Measurements from ENCODE around the gene PTPRZ1. TPM values are rescaled to one million over a fixed set of nuclear protein-coding genes. Genes with fewer than 3 reads are reported as not detected.

The PTPRZ1 gene
- polyA plus RNA-seq, 3 donors, result not detected

DNA sequence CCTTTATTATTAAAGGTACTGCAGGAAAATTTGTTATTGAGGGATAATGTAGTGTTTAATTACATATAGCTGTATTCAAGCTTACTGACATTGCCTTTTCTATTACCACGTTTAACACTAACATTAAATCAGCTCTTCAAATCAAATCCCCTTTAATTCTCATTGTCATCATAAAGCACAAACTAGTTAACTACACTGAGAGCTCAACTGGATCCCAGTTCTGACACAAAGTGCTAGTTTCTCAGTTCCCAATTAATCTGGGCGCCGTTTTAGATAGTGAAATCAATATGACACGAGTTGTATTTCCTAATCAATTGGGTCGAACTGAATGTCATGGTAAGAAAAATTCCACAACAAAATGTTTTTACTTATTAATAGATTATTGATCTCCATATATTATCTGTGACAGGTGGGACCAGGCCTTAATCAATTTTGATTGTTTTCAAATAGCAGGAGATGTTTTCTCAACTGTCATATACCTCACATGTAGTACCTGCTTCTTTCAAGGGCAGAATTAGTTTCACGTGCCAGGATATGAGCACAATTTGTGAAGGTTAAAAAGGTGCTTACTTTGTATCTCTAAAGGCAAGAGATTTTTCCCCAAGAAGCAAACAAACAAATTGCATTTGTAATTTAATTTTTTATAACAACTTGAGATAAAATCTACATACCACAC lies 200.1 kb downstream of the PTPRZ1 start:
- H3K27ac ChIP-seq (ENCODE audit: low read depth in 1 of 2, low read length in 2 of 2), result no peak overlapping the region
- Mint-ChIP-seq H3K27ac (no peak overlapping the region), H3K27me3 (ENCODE audit: low read depth in 3 of 3) (peaks cover 0 to 1% (median 0%) of the 10 kb centered on the region in 3 donors), H3K9me3 (peaks cover 0 to 7% (median 2%) of the 10 kb centered on the region in 7 donors), H3K4me3 (no peak overlapping the region), H3K36me3 (no peaks in the 10 kb centered on the region), H3K4me1 (no peaks in the 10 kb centered on the region)
- no peaks in the 10 kb centered on the region for H3K79me2 ChIP-seq (ENCODE audit: insufficient read depth, low read length)
- DNase-seq, result no peak
- H4K20me1 ChIP-seq (ENCODE audit: insufficient read depth, low read length), result no peaks in the 10 kb centered on the region
- H2AFZ ChIP-seq (ENCODE audit: insufficient read depth, low read depth, low read length, poor library complexity, severe bottlenecking), result no peak overlapping the region
- TF ChIP-seq, protein P1, sequence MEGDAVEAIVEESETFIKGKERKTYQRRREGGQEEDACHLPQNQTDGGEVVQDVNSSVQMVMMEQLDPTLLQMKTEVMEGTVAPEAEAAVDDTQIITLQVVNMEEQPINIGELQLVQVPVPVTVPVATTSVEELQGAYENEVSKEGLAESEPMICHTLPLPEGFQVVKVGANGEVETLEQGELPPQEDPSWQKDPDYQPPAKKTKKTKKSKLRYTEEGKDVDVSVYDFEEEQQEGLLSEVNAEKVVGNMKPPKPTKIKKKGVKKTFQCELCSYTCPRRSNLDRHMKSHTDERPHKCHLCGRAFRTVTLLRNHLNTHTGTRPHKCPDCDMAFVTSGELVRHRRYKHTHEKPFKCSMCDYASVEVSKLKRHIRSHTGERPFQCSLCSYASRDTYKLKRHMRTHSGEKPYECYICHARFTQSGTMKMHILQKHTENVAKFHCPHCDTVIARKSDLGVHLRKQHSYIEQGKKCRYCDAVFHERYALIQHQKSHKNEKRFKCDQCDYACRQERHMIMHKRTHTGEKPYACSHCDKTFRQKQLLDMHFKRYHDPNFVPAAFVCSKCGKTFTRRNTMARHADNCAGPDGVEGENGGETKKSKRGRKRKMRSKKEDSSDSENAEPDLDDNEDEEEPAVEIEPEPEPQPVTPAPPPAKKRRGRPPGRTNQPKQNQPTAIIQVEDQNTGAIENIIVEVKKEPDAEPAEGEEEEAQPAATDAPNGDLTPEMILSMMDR (IDR thresholded peaks at IDR 0.05), result no peak
- H3K4me1 ChIP-seq (ENCODE audit: control insufficient read depth in 1 of 2, insufficient read depth in 2 of 2, low read length in 2 of 2), result no peaks in the 10 kb centered on the region
- 71% methylated on average over 1 of the region's 6 CpGs for WGBS (ENCODE audit: insufficient coverage)
- H3K36me3 ChIP-seq (replicated peaks in 1 of 2; ENCODE audit: control insufficient read depth in 1 of 2, insufficient read depth in 2 of 2, low read length in 2 of 2), result no peaks in the 10 kb centered on the region
- H3K27me3 ChIP-seq (ENCODE audit: control insufficient read depth in 2 of 2, insufficient read depth in 2 of 2, low read length in 2 of 2), result no peaks in the 10 kb centered on the region
- H3K4me2 ChIP-seq (replicated peaks; ENCODE audit: extremely low read depth, low read length, poor library complexity, severe bottlenecking), result no peak overlapping the region
- intact Hi-C loops (cut with micrococcal nuclease), result no loop called here
- no peak overlapping the region for H3K4me3 ChIP-seq (replicated peaks in 1 of 3; ENCODE audit: low read depth in 2 of 3, low read length in 3 of 3)
- H3K9ac ChIP-seq (ENCODE audit: insufficient read depth, low read length, poor library complexity, severe bottlenecking), result no peak overlapping the region
- H3K9me3 ChIP-seq (replicated peaks in 1 of 2; ENCODE audit: control insufficient read depth in 1 of 2, insufficient read depth in 1 of 2, low read length in 2 of 2), result no peaks in the 10 kb centered on the region

DNA sequence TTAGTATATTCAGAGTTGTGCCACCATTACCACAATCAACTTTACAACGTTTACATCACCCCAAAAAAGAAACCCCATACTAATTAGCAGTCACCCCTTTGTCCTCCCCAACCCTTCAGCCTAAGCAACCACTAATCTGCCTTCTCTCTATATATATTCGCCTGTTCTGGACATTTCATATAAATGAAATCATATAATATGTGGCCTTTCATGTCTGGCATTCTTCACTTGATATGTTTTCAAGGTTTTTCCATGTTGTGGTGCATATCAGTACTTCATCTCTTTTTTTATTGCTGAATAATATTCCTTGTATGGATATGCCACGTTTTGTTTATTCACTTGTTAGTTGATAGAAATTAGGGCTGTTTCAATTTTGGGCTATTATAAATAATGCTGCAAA lies 200.7 kb downstream of the PTPRZ1 start:
- H3K4me3 Mint-ChIP-seq, result no peak overlapping the region
- H3K36me3 ChIP-seq (replicated peaks in 1 of 2; ENCODE audit: control insufficient read depth in 1 of 2, insufficient read depth in 2 of 2, low read length in 2 of 2), result no peaks in the 10 kb centered on the region
- WGBS (ENCODE audit: insufficient coverage), result no CpG with 5 or more reads among the region's 3 CpGs
- peaks cover 0 to 7% (median 3%) of the 10 kb centered on the region in 7 donors for H3K9me3 Mint-ChIP-seq
- H3K27ac Mint-ChIP-seq, result no peak overlapping the region
- H3K27me3 ChIP-seq (ENCODE audit: control insufficient read depth in 2 of 2, insufficient read depth in 2 of 2, low read length in 2 of 2), result no peaks in the 10 kb centered on the region
- H3K4me1 ChIP-seq (ENCODE audit: control insufficient read depth in 1 of 2, insufficient read depth in 2 of 2, low read length in 2 of 2), result no peaks in the 10 kb centered on the region
- intact Hi-C loops (cut with micrococcal nuclease), result no loop called here
- H3K9me3 ChIP-seq (replicated peaks in 1 of 2; ENCODE audit: control insufficient read depth in 1 of 2, insufficient read depth in 1 of 2, low read length in 2 of 2), result no peaks in the 10 kb centered on the region
- H3K27ac ChIP-seq (ENCODE audit: low read depth in 1 of 2, low read length in 2 of 2), result no peak overlapping the region
- no peak for DNase-seq
- H3K4me1 Mint-ChIP-seq, result no peaks in the 10 kb centered on the region
- no peak overlapping the region for H3K4me3 ChIP-seq (replicated peaks in 1 of 3; ENCODE audit: low read depth in 2 of 3, low read length in 3 of 3)
- H3K79me2 ChIP-seq (ENCODE audit: insufficient read depth, low read length), result no peaks in the 10 kb centered on the region
- peaks cover 0 to 1% (median 0%) of the 10 kb centered on the region in 3 donors for H3K27me3 Mint-ChIP-seq (ENCODE audit: low read depth in 3 of 3)
- TF ChIP-seq, protein P1 (IDR thresholded peaks at IDR 0.05), result no peak
- no peaks in the 10 kb centered on the region for H4K20me1 ChIP-seq (ENCODE audit: insufficient read depth, low read length)
- no peaks in the 10 kb centered on the region for H3K36me3 Mint-ChIP-seq
- no peak overlapping the region for H2AFZ ChIP-seq (ENCODE audit: insufficient read depth, low read depth, low read length, poor library complexity, severe bottlenecking)
- H3K9ac ChIP-seq (ENCODE audit: insufficient read depth, low read length, poor library complexity, severe bottlenecking), result no peak overlapping the region
- H3K4me2 ChIP-seq (replicated peaks; ENCODE audit: extremely low read depth, low read length, poor library complexity, severe bottlenecking), result no peak overlapping the region

Data from CD14-positive monocyte (primary cell).